GM20431 (cell line): Measurements from ENCODE around the gene CIDEB.

Experiments used
- in situ Hi-C: fragments of 300-500 bp; cut with MseI, MboI; formaldehyde crosslinking; loops from one replicate; pipeline ENCODE4 v1.15.0; 2020; ENCODE audit warnings: low sequenced_read_pairs; ENCODE audit not compliant: unreplicated experiment

Gene CIDEB

DNA sequence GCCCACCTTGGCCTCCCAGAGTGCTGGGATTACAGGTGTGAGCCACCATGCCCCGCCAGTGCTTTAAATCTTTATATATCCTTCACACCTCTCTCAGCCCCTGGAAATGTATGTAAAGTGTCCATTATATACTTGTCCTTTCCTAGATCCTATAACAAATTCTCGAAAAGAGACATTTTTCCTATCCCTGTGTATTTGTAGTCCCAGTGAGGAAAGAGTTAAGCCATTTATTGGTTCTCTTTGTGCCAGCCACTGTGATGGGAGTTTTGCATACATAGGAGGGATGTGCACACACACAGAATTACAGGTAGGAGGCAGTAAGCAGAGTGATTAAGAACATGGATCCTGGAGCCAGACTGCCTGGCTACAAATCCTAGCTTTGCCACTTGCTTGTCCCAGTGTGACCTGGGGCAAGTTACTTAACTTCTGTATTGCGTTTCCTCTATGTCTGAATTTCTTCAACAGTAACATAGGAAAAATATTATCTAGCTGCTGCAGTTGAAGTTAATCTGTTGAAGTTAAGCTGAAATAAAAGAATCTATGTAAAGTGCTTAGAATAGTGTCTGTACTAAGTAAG lies 34.3 kb downstream of the CIDEB start:
- in situ Hi-C loops, result no loop called here

DNA sequence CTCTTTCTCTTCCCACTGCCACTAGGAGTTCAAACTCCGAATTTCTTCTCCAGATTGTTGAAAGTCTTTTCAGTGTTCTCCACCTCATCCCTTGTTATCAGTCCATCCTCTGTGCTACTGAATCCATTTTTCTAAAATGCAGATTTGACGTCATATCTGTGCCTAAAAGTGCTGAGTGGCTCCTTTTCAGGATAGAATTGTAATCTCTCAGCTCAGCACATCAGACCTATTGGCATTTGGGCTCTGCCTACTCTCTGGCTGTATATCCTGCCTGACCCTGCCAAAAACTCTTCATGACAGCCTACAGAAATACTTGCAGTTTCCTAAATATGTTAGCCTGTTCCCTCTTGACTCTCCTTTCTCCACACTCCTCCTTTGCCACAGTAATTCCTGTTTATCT lies 35.3 kb downstream of the CIDEB start:
- in situ Hi-C loops, result no loop called here

DNA sequence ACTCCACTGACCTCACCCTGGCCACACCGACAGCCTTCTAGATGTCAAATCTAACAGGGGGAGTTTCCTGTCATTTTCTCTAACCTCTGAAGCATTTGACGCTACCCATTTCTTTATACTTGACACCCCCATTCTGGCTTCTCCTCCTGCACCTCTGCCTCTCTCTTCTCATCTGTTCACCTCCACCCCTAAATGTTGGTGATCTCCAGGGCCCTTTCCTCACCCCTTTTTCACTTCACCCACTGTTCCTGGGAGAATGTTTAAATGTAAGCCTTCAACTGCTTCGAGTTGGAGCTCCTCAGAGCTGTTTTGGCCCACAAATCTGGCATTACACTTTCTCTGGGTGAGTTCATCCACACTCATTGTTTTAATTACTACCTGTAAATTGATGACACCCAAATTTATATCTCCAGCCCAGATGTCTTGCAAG lies 35.9 kb downstream of the CIDEB start:
- in situ Hi-C loops, result no loop called here

DNA sequence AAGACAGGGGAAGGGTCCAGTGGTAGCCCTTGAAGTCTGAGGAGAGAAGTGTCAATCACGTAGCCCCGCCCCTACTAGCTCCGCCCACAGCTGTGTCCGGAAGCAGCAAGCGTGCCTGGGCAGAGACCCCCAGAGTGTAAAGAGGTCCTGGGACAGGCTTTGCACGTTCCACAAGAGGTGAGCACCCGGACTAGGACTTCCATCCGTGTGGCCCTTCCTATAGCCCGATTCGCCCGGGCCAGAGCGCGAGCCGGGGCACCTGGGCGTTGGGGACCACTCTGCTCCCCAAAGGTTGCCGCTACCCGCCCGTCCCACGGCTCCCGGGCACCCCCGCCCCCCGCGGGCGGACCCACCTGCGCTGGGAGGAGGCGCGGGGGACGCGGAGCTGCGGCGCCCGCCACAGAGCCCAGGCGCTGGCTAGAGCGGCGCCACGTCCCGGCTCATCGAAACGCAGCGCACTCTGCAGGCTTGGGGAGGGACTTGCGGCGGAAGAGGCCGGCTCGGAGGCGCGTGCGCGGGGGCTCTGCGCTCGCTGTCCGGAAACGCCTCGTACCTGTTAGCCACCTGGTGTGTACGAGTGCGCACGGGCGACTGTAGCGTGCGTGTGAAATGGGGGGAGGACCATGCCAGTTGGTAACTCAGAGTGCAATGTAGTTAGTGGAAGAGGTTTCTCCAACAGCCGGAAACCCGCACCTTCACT lies 36.5 kb downstream of the CIDEB start, which contains the start of gene RABGGTA:
Gene RABGGTA, minus strand, starts transcription at position 464 of the 700 bp plus-strand sequence. CDS start 482 bp downstream, outside the sequence.
- in situ Hi-C loops, result no loop called here

DNA sequence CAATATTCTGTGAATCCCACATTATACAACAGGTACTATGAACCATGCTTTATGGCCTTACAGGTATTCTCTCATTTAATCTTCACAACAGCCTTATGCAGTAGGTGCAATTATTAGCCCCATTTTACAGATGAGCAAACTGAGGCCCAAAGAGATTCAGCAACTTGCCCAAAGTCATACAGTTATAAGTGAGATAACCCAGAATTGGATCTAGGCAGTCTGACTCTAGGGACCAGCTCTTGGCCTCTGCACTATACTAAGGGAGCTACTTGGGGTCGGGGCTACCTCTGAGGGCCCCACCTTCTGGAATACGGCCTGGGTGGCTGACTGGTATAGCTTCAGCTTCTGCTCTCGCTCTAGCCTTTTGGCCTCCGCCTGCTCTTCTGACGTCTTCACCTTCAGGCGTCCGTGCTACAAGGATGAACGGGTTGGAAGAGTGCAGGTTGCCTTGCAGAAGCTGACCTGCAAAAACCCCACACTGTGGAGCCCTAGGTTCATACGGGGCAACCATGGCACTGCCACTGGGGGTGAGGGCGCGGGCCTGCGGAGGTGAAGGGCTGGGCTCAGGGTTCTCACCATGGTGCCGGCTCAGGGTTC lies 37.1 kb downstream of the CIDEB start:
- in situ Hi-C loops, result no loop called here

DNA sequence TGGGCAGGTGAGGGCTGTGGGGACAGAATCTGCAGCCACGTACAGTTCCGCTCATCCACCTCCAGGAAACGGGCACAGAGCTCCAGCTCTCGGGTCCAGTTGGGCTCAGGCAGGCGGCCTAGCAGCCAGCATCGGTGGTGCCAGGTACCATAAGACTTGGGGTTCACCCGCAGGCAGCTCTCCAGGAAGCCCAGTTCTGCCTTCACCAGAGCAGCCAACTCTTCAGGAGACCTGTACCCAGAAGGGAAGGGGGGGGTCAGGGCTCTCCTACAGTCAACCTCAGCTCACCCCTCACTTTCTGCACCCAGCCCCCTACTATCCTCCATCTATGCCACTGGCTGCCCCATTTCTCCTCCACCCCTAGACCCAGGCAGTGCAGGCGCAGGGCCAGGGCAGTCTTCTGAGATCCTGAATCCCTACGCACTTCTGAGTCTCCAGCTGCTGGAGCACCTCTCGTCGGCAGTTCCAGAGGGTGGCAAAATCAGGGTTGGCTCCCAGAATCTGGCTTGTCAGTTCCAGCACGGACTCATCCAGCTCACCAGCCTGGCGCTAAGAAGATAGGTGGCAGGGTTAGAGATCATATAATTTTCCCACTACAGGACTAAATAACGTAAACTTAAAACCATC lies 37.8 kb downstream of the CIDEB start:
- in situ Hi-C loops, result no loop called here

DNA sequence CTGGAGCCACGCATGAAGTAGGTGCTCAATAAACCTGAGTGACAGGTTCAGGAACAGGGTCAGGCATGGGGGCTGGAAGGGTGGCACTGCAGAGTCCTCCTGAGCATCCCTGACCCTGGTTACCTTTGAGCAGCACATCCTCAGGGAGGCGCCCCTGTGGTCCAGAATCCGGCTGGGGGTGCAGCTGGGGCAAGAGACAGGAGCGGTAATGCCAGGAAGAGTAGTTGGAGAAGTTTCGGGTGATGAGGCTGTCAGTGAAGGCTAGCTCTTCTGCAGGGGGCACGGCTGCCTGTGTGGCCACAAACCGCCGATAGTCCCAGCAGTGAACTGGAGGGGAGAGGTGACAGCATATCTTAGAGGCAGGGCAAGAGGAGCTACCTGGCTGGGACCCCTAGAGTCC lies 38.4 kb downstream of the CIDEB start:
- in situ Hi-C loops, result no loop called here

DNA sequence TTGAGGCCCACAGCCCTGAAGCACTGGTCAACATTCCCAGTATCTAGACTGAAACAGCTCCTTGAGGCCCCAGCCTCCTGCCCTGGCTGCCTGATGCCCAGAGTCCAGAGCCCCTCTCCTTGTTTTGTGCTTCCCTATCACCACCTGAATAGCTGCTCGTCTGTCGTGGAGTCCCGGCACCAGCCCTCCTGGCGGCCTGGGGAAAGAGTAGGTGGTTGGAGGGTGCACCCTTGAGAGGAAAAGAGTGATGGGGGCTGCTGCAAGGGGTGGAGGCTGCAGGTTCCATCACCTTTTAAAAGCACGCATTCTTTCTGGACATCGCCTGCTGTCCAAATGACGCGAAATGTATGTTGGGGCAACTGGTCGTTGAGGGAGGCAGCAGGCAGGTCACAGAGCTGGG lies 39.6 kb downstream of the CIDEB start:
- in situ Hi-C loops, result no loop called here

DNA sequence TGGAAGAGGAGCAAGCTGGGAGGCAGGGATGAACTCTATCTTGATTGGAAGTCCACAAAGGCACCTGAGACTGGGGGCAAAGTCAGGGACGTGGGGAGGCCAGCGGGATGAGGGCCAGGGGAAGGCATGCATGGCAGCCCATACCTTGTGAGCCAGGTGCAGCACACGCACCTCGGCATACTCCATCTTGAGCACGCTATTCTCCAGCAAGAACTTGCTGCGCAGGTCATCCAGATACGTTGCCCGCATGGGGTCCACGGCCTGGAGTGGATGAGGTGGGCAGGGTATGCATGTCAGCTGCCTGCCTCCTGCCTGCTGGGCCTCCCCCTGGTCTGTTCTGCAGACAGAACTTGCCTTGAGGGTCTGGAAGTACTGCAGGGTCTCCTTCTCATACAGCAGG lies 40.3 kb downstream of the CIDEB start:
- in situ Hi-C loops, result no loop called here

DNA sequence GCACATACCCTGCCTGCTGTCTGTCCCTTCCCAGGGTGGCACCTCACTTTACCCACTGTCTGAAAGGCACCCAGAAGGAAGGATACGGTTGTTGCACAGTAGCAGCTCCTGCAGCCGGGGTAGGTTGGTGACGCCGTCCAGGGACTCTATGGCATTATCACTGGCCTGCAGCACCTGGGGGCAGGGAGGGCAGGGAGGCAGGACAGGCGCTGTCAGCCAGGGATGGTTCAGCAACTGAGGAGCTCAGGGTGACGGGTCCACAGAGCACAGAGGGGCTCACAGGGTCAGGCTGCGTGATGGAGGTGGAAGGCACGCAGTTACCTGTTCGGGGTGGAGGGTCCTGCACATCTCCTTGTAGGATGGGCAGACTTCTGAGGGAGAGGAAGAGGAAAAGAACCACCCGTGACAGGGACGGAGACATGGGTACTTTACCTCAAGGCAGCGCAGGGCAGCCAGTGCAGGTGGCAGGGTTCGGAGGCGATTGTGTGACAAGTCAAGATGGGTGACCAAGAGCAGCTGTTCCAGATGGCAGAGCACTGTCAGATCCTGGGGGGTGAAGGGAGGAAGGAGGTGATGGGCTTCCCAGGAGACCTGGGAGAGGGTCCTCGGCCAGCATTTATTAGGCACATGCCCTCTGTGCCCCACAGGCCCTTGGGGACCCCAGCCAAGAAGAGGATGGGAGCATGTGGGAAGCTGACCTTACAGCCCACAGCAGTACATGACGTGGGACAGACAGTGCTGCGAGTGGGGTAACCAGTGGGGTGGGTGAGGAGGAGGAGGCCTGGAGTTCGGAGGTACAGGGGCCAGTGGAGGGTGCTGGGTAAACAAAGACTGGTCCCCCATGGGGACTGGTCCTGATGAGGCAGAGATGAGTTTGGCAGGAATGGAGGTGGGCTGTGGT lies 41.2 kb downstream of the CIDEB start:
- in situ Hi-C loops, result no loop called here

DNA sequence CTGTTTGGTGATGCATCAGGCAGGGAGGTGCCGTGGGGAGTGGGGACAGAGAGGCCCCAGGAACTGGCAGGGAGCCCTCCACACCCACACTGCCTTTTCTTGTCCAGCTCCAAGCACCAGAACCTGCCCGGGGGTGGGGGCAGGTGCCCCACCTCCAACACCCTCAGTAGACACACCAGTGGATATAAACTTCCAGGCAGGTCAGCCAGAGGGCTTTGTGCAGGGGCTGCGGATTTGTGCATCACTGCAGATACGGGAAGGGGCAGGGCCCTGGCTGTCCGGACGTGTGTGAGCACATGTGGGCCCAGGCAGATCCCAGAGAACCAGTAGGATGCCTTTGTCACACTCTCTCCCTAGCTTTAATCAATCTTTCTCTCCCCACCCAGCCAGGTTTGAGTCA lies 43.5 kb downstream of the CIDEB start:
- in situ Hi-C loops, result no loop called here

DNA sequence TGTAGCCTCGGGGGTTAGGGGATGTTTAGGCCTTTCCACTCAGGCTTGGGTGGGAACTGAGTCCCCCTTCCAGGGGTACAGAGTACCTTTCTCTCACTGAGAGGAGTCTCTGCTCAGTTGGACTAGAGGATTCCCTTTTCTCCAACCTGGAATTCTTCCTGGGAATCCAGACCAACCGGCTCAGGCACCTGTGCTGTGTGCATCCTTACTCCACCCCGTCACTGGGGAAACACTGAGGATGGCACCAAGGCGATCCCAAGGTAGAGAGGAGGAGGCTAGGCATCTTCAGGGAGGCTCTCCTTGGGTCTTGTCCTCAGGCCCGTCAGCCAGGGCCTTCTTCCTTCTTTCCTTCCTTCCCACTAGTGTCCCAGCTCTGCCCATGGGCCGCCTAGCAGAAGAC lies 43.9 kb downstream of the CIDEB start:
- in situ Hi-C loops, result no loop called here

DNA sequence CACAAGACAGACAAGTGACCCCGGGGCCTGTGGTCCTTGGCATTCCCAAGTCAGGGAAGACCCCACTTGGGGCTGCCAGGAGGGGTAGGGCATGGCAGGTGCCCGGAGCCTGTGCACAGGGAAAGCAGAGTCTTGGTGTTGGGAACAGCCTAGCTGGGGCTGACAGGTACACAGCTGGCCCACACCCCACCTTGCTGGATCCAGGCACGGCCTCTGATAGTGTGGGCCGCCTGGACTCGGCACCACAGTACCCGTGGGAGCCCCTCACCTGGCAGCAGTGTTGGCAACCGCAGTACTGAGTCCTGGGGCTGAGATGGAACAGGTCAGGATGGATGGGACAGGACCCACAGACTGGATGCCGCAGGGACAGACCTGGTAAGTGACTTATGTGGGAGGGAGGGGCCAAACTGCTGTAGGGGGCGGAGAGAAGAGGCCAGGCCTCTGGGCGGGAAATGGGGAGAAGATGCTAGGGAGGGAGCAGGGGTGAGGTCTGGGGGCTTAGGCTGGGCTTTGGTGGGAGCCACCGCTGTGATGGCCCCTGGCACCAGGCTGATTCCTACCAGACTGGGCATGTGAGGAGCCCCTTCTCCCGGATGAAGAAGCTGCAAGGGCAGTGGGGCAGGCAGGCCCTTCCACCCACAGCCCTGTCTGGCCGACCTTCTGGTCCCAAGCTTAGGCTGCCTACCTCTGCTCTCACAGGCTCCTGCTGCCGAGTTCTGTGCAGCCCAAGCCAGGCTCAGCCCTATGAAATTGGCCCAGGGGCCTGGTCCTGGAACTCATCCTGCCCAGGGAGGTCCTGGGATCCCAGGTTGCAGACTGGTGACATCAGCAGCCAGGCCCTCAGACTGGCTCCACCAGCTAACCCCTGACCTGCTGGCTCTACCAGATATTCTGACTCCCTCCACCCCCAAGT lies 44.7 kb downstream of the CIDEB start, which contains the start of gene TGM1:
Gene TGM1, minus strand, starts transcription at position 357 of the 913 bp plus-strand sequence. CDS start 825 bp downstream, outside the sequence.
- in situ Hi-C loops, result no loop called here

DNA sequence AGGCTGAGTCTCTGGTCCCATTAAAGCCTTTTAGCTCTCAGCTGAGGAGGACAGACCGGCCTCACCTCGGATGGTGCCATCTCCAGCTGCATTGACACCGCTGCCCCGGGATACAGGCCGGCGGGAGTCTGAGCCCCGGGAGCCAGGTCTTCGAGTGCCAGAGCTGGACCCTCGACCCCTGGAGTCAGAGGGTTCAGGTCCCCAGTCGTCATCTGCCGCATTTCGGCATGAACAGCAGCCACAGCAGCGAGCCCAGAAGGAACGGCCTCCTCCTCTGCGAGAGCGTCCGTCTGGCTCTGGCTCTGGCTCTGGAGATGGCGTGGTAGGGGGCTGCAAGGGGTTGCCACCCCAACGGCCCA lies 45.8 kb downstream of the CIDEB start:
- in situ Hi-C loops, result no loop called here

DNA sequence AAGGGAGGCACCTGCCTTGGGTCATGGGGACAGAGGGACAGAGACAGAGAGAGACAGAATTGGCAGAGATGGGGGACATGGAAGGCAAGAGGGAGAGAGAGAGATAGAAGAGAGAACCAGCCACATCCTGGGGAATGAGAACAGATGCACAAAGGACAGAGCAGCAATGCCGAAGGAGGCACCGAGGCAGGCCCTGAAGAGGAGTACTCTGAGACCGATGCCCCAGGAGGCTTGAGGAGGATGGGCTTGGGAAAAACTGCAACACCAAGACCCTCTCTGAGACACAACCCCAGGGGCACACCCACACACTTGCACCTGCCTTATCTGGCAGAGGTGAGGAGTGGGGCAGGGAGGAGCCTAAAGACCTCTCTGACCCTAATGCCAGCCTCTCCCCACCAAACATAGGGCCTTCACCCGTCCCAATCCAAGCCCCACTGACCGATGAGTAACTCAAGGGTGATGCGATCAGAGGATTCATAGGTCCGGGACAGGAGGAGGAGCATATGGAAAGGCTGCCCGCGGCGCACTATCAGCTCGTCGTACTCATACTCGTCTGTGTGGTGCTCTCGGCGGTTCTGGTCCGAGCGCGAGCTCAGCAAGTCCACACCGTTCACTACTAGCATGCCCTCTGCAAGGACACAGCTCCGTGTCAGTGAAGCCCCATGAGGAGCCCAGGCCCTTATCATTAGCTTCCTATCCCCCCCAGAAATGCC lies 46.4 kb downstream of the CIDEB start:
- in situ Hi-C loops, result no loop called here

DNA sequence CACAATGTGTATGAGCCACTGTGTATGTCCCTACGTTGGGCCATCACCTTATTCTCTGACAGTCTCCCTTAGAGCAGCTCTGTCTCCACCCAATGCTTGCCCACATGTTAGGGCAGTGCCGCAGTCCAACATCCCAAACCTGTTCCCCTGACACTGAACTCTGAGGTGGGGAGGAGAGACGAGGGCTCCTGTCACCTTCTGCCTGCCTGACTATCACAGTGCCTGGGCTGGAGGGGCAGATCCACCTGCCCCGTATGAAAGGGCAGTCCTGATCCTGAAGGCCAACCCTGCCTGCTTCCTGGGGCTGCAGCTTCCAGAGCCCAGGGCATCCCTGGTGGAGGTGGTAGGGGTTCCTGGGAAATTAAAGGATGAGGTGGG lies 47.0 kb downstream of the CIDEB start:
- in situ Hi-C loops, result no loop called here

DNA sequence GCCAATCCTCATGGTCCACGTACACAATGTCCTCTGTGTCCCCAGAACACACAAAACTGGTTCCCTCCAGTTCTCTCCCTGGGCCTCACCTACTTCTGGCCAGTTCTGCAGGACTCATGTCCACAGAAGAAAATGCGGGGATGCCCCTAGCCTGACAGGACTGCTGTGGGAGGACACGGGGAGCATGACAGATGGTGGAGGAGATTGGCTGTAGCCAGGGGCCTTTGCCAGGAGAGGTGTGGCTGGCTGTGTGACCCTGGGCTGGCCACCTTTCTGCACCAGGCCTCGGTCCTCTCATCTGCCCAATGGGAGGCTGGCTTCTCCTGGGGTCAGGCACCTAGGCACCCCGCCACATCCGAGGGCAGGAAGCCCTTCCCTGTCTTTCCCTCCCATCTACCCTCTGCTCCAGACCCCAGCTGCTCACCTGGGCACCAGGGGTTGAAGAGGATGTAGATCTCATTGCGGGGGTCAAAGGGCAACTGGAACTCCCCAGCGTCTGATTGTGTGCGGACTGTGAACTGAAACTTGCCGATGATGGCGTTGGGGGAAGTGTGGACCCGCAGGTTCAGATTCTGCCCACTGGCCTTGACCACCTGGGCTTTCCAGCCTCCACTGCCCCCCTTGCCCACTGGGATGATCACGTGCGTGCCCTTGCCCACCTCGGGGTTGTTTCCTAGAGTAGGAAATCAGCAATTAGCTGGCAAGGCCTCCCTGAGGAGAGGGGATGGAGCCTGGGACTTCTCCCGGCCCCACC lies 47.6 kb downstream of the CIDEB start:
- in situ Hi-C loops, result no loop called here
